ELF-1 (cell line): Measurements from ENCODE around the gene NACC2.
A peak's percentile ranks its signal among the peaks of the same experiment; 100 is the strongest.

Experiments used
- DNase-seq: peaks from one replicate; pipeline ENCODE4 v3.0.0-alpha.2; 2016; ENCODE audit warnings: low read depth, low spot score

NACC2 gene

DNA sequence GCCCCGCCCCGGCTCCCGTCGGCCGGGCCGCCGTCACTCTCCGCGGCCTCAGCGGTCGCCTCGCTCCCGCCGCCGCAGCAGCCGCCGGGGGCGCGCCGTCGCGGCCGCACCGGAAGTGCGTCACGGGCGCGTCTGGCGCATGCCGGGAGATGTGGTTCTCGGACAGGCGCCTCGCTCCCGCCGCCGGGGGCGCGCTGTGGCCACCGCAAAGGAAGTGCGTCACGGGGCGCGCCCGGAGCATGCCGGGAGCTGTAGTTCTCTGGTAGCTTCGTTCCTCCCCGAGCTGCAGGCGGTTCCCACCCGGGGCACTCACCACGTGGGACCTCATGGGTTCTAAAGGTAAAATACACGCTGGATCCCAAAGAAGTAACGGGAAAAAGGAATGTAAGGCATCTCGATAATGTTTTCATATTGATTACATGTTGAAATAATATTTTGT, 133.8 kb downstream of the NACC2 start, which contains the start of gene UBAC1:
UBAC1 (minus strand) TSS at position 97 of the 439 bp plus-strand sequence. CDS start 211 bp downstream, outside the sequence.
- DNase-seq: peak; percentile 97

DNA sequence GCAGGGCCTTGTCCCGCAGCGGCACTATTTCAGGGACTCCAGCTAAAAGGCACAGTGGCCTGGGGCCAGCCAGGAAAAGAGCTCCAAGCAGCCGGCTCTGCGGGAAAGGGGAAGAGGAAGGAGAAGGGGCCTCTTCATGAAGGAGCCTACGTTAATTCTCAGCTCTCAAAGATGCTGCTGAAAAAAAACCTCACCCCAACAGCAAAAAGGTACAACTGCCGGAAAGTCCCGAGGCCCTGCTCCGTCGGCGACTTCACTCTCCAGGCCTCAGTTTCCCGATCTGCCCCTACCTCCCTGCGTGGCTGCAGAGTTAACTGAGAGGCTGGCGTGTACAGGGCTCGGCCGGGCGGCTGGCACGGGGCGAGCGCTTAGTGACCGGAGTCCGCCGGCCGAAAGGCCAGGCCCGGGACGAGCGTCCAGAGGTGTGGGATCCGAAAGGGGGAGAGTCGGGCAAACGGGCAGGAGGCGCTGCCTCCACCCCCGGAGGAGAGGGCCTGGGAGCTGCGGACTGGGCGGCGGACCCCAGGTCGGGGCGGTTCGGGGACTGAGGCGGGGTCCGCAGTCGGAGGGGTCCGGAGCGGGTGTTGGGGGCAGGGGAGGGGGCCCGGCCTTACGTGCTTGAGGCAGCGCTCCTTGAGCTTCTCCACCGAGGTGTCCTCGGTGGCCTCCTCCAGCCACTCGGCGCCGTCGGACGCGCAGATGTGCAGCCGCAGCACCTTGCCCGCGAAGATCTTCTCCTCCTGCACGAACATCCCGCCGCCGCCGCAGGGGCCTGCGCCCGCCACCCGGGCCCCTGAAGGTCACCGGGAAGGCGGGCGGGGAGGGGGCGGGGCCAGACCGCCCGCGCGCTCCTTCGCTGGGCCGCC, 134.4 kb downstream of the NACC2 start:
- DNase-seq: no peak

- no peak for DNase-seq
These were observed 135.3 kb downstream of the NACC2 start for GRCh38 chr9:135959814-135960213.

GRCh38 chr9:135958485-135958884, 136.6 kb downstream of the NACC2 start:
- peak; percentile 66 for DNase-seq

GRCh38 chr9:135957431-135957830, 137.7 kb downstream of the NACC2 start:
- no peak for DNase-seq

- no peak for DNase-seq
These were observed 138.3 kb downstream of the NACC2 start for GRCh38 chr9:135956802-135957174.
